Mesodermal cell (in vitro differentiated cells): ENCODE measurements around the gene GON4L.
"Not testable (repeated sequence)": the region's sequence is repeated elsewhere in the genome, so short reads cannot be mapped to it uniquely, and the experiment has no call there.

Source experiments
- H3K27ac ChIP-seq: 2 replicates; pipeline ENCODE4 v1.7.0; 2013; ENCODE audit warnings: mild to moderate bottlenecking, low read depth, low read length, moderate library complexity; ENCODE audit not compliant: severe bottlenecking
- H3K36me3 ChIP-seq: 2 replicates; pipeline ENCODE4 v1.7.1; 2013; ENCODE audit warnings: mild to moderate bottlenecking, low read length, moderate library complexity; ENCODE audit not compliant: control insufficient read depth, insufficient read depth
- H3K4me1 ChIP-seq: one replicate; pipeline ENCODE4 v1.7.1; 2013; ENCODE audit warnings: mild to moderate bottlenecking, low read length; ENCODE audit not compliant: insufficient read depth, control insufficient read depth, poor library complexity, severe bottlenecking
- H3K4me3 ChIP-seq: 2 replicates; pipeline ENCODE4 v1.7.0; 2013; ENCODE audit warnings: low read length, control low read depth, mild to moderate bottlenecking; ENCODE audit not compliant: insufficient read depth, poor library complexity, severe bottlenecking; ENCODE audit errors: extremely low read depth
- H3K9me3 ChIP-seq: 2 replicates; pipeline ENCODE4 v1.7.1; 2013; ENCODE audit warnings: mild to moderate bottlenecking, low read length, moderate library complexity; ENCODE audit not compliant: control insufficient read depth
- WGBS, 2 experiments: methylation state at CpG; one replicate each; pipeline ENCODE4 v1.1.5; 2013; ENCODE audit warnings: missing lambda C conversion rate in 2 of 2; ENCODE audit not compliant: insufficient coverage in 2 of 2; 5-methylcytosine and 5-hydroxymethylcytosine counted together

GON4L gene

DNA sequence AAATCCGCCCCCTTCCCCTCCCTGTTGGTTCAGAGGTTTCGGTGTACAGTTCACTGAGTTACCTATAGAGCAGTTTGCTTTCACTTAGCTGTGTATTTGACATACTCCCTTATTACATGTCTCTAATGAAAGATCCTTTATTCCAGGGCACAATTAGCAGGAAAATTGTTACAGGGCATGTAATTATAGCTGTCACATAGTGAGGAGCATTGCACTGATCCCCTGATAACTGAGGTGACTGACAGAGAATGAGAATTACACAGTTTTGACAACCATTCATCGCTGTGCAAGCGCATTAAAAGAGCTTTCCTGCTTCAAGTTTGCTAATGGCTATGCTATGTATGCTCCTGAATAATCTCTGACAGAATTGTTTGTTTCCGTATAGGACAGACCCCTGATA is 141.2 kb downstream of the GON4L start:
- Histone ChIP-seq H3K4me3 (no peak overlapping the region), H3K9me3 (no peaks in the 10 kb centered on the region), H3K36me3 (peaks cover 76% of the 10 kb centered on the region), H3K4me1 (no peaks in the 10 kb centered on the region), H3K27ac (no peak overlapping the region)
- 100% methylated on average over 2 of the region's 5 CpGs for WGBS, 2 experiments

DNA sequence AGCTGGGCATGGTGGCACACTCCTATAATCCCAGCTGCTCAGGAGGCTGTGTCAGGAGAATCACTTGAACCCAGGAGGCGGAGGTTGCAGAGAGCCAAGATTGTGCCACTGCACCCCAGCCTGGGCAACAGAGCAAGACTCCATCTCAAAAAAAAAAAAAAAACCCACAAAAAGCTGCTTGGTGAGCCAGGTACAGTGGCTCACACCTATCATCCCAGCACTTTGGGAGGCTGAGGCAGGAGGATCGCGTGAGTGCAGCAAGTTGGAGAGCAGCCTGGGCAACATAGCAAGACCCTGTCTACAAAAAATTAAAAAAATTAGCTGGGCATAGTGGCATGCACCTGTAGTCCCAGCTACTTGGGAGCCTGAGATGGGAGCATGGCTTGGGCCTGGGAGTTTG is 142.0 kb downstream of the GON4L start:
- H3K36me3 ChIP-seq = peaks cover 68% of the 10 kb centered on the region
- not testable (repeated sequence) for H3K27ac ChIP-seq

DNA sequence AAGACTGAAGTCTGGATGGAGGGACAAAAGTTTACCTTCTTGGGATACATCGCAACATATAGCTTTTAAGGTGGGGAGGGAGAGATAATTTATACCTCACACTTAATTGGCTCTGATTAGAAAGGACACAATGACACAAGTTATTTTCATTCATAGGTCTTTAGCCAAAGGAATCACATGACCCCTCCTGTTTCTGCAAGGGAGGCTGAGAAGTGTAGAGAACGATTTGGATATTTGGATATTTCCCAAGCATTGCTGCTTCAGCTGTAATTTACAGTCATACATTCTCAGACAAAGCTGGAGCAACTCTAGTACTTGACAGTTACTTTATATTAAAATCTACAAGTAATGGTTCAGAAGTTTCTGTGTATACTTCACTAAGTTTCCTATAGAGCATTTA is 143.9 kb downstream of the GON4L start:
- Histone ChIP-seq H3K4me3 (no peak overlapping the region), H3K4me1 (no peaks in the 10 kb centered on the region), H3K9me3 (peaks cover 3% of the 10 kb centered on the region), H3K36me3 (peaks cover 72% of the 10 kb centered on the region), H3K27ac (no peak overlapping the region)
- WGBS, 2 experiments = 100% methylated on average over 1 of the region's 2 CpGs; no CpG with 5 or more reads in 1 of the 2 experiments

More for the DNA sequence above, 142.0 kb downstream of the GON4L start:
- 89 to 100% methylated on average over 1 to 2 of the region's 3 CpGs for WGBS, 2 experiments
- H3K4me1 ChIP-seq, H3K9me3 ChIP-seq, H3K4me3 ChIP-seq: not testable (repeated sequence)

DNA sequence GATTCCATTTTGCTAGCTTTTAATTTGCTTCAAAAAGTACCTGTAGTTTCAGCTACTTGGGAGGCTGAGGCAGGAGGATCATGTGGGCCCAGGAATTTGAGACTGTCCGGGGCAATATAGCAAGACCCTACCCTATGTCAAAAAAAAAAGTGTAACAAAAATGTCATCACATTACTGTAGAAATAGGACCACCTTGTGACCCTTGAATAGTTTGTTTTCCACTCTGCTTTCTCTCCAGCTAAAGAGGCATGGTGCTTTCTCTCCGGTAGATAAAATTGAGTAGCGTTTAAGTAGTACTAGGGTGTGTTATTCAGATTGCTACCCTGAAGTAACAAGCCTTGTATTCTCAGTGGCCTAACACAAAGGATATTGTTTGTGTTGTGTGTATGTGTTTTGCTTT is 144.4 kb downstream of the GON4L start:
- H3K27ac ChIP-seq, H3K4me1 ChIP-seq, H3K4me3 ChIP-seq, H3K9me3 ChIP-seq: not testable (repeated sequence)
- WGBS, 2 experiments = 80 to 100% methylated on average over 1 to 2 of the region's 3 CpGs
- peaks cover 69% of the 10 kb centered on the region for H3K36me3 ChIP-seq

DNA sequence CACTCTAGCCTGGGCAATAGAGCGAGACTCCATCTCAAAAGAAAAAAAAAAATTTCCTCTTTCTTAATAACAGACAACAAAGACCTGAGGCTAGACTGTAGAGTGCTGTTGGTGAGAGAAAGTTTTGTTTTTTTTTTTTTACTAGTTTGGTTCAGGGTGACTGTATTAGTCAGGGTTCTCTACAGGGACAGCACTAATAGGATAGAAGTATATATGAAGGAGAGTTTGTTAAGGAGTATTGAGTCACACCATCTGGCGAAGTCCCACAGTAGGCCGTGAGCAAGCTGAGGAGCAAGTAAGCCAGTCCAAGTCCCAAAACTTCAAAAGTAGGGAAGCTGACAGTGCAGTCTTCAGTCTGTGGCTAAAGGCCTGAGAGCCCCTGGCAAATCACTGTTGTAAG is 145.6 kb downstream of the GON4L start:
- H3K9me3 ChIP-seq, H3K4me3 ChIP-seq, H3K27ac ChIP-seq, H3K4me1 ChIP-seq: not testable (repeated sequence)
- WGBS, 2 experiments = no CpG with 5 or more reads among the region's 3 CpGs
- peaks cover 60% of the 10 kb centered on the region for H3K36me3 ChIP-seq

DNA sequence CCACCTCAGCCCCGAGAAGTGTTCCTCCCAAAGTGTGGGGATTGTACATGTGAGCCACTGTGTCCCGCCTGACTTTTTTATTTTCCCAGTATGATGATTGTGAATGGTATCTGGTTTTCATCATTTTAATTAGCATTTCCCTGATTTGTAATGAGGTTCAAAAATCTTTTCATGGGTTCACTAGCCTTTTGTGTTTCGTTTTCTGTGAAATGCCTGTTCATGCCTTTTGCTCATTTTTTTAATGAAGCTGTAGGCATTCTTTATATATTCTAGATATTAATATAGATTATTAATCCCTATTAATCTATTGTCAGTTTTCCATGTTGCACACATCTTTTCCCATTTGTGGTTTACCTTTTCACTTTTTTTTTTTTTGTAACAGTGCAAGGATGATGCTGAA is 147.6 kb downstream of the GON4L start:
- Histone ChIP-seq H3K4me1 (no peaks in the 10 kb centered on the region), H3K27ac (no peak overlapping the region), H3K36me3 (peaks cover 40% of the 10 kb centered on the region), H3K4me3 (no peak overlapping the region), H3K9me3 (peaks cover 3% of the 10 kb centered on the region)
- WGBS, 2 experiments = no CpG with 5 or more reads among the region's 3 CpGs

DNA sequence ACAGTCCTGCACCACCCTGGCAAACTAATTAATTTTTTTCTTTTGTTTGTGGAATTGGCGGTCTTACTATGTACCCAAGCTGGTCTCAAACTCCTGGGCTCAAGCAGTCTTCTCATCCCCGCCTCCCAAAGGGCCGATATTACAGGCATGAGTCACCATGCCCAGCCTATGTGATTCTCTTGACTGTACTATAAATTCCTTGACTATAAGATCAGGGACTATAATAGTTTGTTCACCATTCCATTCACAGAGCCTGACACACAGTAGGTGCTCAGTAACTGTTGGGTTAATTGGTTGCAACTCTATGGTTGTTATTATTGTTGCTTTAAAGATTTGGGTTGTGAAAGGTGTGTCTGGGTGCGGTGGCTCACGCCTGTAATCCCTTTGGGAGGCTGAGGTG is 150.9 kb downstream of the GON4L start:
- Histone ChIP-seq H3K4me3 (no peak overlapping the region), H3K4me1 (no peaks in the 10 kb centered on the region), H3K36me3 (peaks cover 16% of the 10 kb centered on the region), H3K27ac (no peak overlapping the region), H3K9me3 (peaks cover 3% of the 10 kb centered on the region)
- 100% methylated on average over 2 to 4 of the region's 5 CpGs for WGBS, 2 experiments

DNA sequence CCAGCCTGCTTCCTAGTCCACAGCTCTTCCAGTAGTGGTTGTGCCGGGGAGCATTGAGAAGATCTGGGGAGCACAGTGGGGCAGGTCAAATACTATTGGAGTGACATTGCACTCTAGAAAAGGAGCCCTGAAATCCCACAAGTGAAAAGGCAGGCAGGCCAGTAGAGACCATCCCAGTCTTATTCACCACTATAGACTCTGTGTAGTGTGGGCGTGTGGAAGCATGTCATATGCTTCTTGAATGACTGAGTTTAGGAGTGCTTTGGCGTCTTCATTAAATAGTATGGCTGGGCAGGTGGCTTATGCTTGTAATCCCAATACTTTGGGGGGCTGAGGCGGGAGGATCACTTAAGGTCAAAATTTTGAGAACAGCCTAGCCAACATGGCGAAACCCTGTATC is 152.6 kb downstream of the GON4L start:
- 83 to 95% methylated on average over 1 to 3 of the region's 5 CpGs for WGBS, 2 experiments
- not testable (repeated sequence) for H3K9me3 ChIP-seq, H3K4me3 ChIP-seq, H3K27ac ChIP-seq, H3K4me1 ChIP-seq
- peaks cover 12% of the 10 kb centered on the region for H3K36me3 ChIP-seq

DNA sequence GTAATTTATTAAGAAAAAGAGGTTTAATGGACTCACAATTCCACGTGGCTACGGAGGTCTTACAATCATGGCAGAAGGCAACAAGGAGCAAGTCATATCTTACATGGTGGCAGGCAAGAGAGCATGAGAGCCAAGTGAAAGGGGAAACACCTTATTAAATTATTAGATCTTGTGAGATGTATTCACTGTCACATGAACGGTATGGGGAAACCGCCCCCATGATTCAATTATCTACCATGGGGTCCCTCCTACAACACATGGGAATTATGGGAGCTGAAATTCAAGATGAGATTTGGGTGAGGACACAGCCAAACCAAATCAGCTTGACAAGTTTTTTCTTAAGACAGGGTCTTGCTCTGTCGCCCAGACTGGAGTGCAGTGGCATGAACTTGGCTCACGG is 153.8 kb downstream of the GON4L start:
- H3K36me3 ChIP-seq = peaks cover 2% of the 10 kb centered on the region
- no peak overlapping the region for H3K27ac ChIP-seq
- H3K9me3 ChIP-seq = peaks cover 3% of the 10 kb centered on the region
- H3K4me3 ChIP-seq = no peak overlapping the region
- H3K4me1 ChIP-seq = peaks cover 11% of the 10 kb centered on the region
- WGBS, 2 experiments = 100% methylated on average over 4 to 6 of the region's 6 CpGs

DNA sequence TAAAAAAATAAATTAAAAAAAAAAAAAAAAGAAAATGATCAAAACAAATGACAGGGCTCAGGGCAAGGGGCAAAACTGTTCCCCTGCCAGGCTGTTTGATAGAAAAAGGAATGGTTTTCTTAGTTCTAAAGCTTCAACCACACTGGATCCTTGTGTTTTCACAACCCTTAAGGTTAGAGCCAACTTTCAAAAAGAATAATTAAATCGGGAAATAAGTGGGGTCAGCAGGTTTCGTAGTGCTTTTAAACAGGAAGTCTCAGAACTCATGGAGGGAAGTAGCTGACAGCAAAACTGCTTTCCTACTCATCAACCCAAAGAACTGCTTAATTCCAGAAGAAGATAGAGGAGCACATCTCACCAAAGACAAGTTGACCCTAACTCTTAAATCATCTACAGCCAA is 155.3 kb downstream of the GON4L start:
- peaks cover 11% of the 10 kb centered on the region for H3K4me1 ChIP-seq
- no CpG with 5 or more reads among the region's 2 CpGs for WGBS, 2 experiments
- H3K9me3 ChIP-seq = peaks cover 11% of the 10 kb centered on the region
- not testable (repeated sequence) for H3K4me3 ChIP-seq, H3K36me3 ChIP-seq, H3K27ac ChIP-seq
